ENCODE measurements around the gene F11.
"Not testable (repeated sequence)": the region's sequence is repeated elsewhere in the genome, so short reads cannot be mapped to it uniquely, and the experiment has no call there.

Gene F11

GRCh38 chr4:186265683-186266652 is at the start of gene F11:
F11 (plus strand) TSS chr4:186266189; CDS start chr4:186267137, 948 bp downstream.
- no peak for DNase-seq

- DNase-seq, result no peak
Measured at GRCh38 chr4:186216465-186217024, 49.4 kb upstream of the F11 start.

GRCh38 chr4:186217733-186218293 is 48.2 kb upstream of the F11 start:
- DNase-seq, result no peak

GRCh38 chr4:186221624-186222023 is 44.4 kb upstream of the F11 start:
- no peak for DNase-seq

- DNase-seq, result no peak
Measured at GRCh38 chr4:186225848-186226247, 40.1 kb upstream of the F11 start.

GRCh38 chr4:186226521-186227189 is 39.3 kb upstream of the F11 start:
- DNase-seq, result no peak

GRCh38 chr4:186227221-186227620 is 38.8 kb upstream of the F11 start, which contains the start of gene KLKB1:
KLKB1 (plus strand) TSS chr4:186227507; CDS start chr4:186228196, 689 bp downstream.
- no peak for DNase-seq

- no peak for DNase-seq
Measured at GRCh38 chr4:186227744-186228513, 38.1 kb upstream of the F11 start.

GRCh38 chr4:186228514-186228894 is 37.5 kb upstream of the F11 start:
- no peak for DNase-seq

- no peak for DNase-seq
Measured at GRCh38 chr4:186234367-186234766, 31.6 kb upstream of the F11 start.

GRCh38 chr4:186236126-186236525 is 29.9 kb upstream of the F11 start:
- DNase-seq, result no peak

- no peak for DNase-seq
Measured at GRCh38 chr4:186240452-186240847, 25.5 kb upstream of the F11 start.

- no peak for DNase-seq
Measured at GRCh38 chr4:186240848-186241491, 25.0 kb upstream of the F11 start.

- no peak for DNase-seq
Measured at GRCh38 chr4:186241616-186242015, 24.4 kb upstream of the F11 start.

- not testable (repeated sequence) for DNase-seq
Measured at GRCh38 chr4:186242031-186242430, 24.0 kb upstream of the F11 start.

- no peak for DNase-seq
Measured at GRCh38 chr4:186243331-186243730, 22.7 kb upstream of the F11 start.

- DNase-seq, result no peak
Measured at GRCh38 chr4:186244835-186245234, 21.2 kb upstream of the F11 start.

GRCh38 chr4:186247062-186247752 is 18.8 kb upstream of the F11 start:
- not testable (repeated sequence) for DNase-seq

- no peak for DNase-seq
Measured at GRCh38 chr4:186248643-186249042, 17.3 kb upstream of the F11 start.

- DNase-seq, result no peak
Measured at GRCh38 chr4:186249785-186250754, 15.9 kb upstream of the F11 start.
